ENCODE measurements around the gene C20orf144.

Gene C20orf144

DNA sequence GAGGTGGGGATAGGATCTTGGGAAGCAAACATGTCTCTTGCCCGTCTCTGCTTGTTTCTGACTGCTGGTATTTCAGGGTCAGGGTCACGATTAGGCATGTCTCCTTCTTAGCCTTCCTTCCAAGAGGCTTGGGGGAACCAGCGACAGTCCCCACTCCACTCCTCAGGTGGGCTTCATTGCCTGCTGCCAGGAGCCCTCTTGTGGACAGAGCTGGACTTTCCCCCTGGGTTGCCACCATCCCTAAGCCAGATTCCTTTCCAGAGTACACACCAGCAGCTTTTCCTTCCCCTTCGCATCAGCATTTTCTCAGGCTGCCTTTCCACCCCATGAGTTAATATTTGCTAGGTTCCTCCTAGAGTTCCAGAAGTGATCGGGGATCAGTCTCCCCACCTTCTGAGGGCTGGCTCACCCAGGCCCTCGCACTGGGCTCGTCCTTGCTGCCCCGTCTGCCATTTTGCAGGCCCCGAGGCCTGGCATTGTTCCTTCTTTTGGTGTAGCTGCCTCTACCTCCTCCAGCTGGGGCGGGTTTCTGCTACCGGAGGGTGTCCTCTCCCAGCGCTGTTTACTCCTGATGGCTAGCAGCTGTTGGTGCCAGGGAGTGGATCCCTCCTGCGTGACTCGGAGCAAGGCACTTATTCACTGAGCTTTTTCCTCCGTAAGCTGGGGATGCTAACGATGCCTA, 8.8 kb upstream of the C20orf144 start:
- H3K9me3 ChIP-seq (ENCODE audit: low read length) = no peaks in the 10 kb centered on the region
- H2AFZ ChIP-seq (ENCODE audit: low read depth, low read length) = no peak overlapping the region
- peaks cover 3% of the 10 kb centered on the region for H3K4me1 ChIP-seq (ENCODE audit: insufficient read depth, low read length)
- no peak overlapping the region for H3K4me3 ChIP-seq (ENCODE audit: low read length)
- peaks cover 3% of the 10 kb centered on the region for H3K36me3 ChIP-seq (ENCODE audit: insufficient read depth, low read length)
- no peaks in the 10 kb centered on the region for H3K27me3 ChIP-seq (ENCODE audit: insufficient read depth, low read length)

DNA sequence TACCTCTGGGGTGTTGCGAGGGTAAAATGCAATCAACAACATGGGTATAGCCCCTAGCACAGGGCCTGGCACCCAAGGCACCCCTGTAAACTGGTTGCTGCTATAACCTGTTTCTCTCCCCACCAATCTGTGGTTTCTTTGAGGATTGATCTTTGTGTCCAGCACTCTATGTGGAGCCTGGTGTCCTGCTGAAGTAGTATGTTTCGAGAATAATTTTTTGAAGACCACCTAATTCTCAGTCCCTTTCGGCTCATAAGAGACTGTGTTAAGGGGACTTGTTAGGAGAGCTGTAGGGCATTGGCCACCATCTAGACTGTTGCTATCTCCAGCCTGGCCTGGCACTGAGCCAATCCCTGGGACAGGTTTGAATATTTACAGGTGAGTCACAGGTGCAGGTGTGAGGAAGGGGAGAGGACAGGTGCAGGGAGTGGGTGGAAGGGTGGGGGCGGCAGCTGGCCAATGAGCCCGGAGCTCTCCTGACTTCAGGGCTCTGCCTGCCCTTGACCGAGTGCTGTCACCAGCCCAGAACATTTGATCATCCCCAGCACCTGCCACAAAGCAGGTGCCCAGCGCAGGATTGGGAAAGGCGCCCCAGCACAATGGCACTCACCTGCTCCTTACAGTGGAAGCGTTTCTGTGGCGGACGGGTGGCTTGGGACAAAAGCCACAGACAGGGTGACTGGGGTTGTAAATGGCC, 8.1 kb upstream of the C20orf144 start:
- no peak overlapping the region for H2AFZ ChIP-seq (ENCODE audit: low read depth, low read length)
- no peaks in the 10 kb centered on the region for H3K36me3 ChIP-seq (ENCODE audit: insufficient read depth, low read length)

DNA sequence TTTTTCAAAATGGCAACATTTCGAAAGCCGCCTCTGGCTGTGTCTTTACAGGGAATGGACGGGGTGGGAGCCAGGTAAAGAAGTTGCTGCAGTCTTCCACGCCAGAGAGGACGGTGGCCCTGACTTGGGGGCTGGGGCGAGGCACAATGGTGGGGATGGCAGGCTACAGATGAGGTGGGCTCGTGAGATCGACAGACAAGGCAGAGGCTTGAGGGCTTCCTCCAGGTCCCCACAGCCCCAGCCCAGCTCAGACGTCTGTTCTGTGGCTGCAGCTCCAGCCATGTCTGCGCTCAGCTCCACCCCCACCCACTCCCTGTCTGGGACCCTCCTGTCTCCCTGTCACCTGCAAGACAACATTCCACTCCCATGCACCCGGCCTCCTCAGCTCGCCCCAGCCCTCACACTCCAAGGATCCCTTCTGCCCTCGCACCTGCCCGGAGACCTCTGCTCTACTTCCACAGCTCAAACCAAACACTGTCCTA, 7.4 kb upstream of the C20orf144 start:
- H3K9me3 ChIP-seq (ENCODE audit: low read length) = no peaks in the 10 kb centered on the region
- H3K27me3 ChIP-seq (ENCODE audit: insufficient read depth, low read length) = no peaks in the 10 kb centered on the region
- H3K4me3 ChIP-seq (ENCODE audit: low read length) = no peak overlapping the region
- H3K36me3 ChIP-seq (ENCODE audit: insufficient read depth, low read length) = no peaks in the 10 kb centered on the region
- no peaks in the 10 kb centered on the region for H3K4me1 ChIP-seq (ENCODE audit: insufficient read depth, low read length)
- no peak overlapping the region for H2AFZ ChIP-seq (ENCODE audit: low read depth, low read length)

More for the DNA sequence above, 8.1 kb upstream of the C20orf144 start:
- Histone ChIP-seq H3K4me3 (ENCODE audit: low read length) (no peak overlapping the region), H3K4me1 (ENCODE audit: insufficient read depth, low read length) (no peaks in the 10 kb centered on the region), H3K27me3 (ENCODE audit: insufficient read depth, low read length) (no peaks in the 10 kb centered on the region), H3K9me3 (ENCODE audit: low read length) (no peaks in the 10 kb centered on the region)

DNA sequence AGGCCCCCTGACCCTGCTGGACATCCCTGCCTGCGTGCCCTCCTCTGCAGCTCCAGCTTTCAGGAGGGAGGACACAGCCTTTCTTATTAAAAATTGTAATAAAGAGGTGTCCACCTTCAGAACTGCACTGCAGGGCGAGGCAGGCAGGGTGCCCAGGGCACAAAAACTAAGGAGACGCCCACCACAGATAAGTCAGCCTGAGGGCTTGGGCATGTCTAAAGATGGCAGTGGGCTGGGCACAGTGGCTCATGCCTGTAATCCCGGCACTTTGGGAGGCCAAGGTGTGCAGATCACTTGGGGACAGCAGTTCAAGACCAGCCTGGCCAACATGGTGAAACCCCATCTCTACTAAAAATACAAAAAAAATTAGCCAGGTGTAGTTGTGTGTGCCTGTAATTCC, 7.0 kb upstream of the C20orf144 start:
- Histone ChIP-seq H3K36me3 (ENCODE audit: insufficient read depth, low read length) (no peaks in the 10 kb centered on the region), H3K27me3 (ENCODE audit: insufficient read depth, low read length) (no peaks in the 10 kb centered on the region), H3K9me3 (ENCODE audit: low read length) (no peaks in the 10 kb centered on the region), H2AFZ (ENCODE audit: low read depth, low read length) (no peak overlapping the region), H3K4me3 (ENCODE audit: low read length) (no peak overlapping the region), H3K4me1 (ENCODE audit: insufficient read depth, low read length) (no peaks in the 10 kb centered on the region)

DNA sequence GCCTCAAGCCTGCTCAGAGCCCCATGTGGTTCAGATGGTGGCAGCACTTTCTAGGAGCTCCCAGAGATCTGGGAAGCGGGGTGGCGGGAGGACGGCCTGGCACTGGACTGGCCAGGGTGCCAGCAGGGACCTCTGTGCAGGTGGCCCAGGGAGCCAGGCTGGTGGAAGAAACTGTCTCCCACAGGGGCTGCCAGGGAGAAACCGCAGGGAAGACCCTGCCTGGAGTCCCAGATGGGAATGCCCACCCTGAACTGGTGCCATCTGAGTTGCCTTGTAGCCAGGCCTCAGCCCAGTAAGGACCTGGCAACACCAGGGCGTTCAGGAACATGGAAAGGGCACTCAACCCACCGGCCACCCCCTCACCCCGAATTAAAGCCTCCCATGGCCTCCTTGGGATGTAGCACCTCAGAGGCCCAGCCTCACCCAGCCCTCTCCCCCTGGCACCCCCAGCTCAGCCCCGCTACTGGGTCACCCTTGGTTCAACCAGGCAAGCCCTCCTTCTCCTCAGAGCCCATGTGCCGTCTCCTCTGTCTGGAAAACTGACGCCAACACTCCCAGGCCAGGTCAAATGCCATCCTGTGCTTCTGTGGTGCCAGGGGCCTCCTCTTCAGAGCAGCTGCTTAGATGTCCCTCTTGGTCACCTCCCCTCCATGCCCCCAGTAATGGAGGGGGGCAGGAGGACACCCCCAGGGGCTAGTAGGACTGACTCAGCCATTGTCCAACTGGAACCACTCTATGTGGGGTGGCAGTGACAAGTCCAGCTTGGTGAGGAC, 5.9 kb upstream of the C20orf144 start:
- Histone ChIP-seq H3K36me3 (ENCODE audit: insufficient read depth, low read length) (no peaks in the 10 kb centered on the region), H3K27me3 (ENCODE audit: insufficient read depth, low read length) (no peaks in the 10 kb centered on the region), H2AFZ (ENCODE audit: low read depth, low read length) (no peak overlapping the region), H3K4me3 (ENCODE audit: low read length) (no peak overlapping the region), H3K4me1 (ENCODE audit: insufficient read depth, low read length) (no peaks in the 10 kb centered on the region), H3K9me3 (ENCODE audit: low read length) (no peaks in the 10 kb centered on the region)

DNA sequence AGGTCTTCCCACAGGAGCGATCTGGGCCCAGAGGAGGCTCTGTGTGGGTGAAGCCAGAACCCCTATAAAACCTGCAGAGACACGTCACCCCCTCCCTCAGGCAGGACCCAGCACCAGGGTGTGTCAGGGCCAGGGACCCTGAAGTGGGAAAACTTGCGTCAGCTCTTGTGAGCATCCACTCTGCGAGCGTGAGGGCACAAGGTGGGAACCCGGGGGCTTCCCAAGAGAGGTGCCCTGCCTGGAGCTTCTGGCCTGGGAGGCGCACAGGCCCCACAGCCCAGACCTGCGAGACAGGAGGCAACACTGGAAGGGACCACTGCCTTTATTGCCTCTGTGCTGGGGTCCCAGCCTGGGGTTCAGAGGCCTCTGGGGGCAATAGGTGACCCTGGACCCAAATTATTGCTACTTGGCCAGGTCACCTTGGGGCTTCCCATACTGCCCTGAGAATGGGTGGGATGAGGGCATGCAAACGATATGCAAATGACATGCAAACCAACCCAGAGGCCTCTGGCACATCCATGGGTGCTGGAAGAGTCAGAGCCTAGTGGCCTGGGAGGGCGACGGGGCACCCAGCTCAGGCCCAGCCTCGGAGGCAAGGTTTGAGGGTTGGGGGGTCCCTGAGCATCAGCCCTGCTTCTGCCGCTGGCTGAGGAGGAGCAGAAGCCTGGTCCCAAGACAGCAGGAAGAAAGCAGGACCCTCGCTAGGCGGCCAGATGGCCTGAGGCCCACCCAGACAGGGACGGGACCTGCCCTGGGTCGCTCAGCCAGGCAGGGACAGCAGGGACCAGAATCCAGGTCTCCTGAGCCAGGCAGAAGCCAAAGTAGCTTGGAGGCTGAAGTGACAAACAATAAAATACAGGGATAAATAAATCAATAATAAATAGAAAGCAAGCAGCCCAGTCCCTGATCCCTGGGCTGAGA, 5.1 kb upstream of the C20orf144 start:
- Histone ChIP-seq H2AFZ (ENCODE audit: low read depth, low read length) (no peak overlapping the region), H3K4me1 (ENCODE audit: insufficient read depth, low read length) (no peaks in the 10 kb centered on the region), H3K36me3 (ENCODE audit: insufficient read depth, low read length) (no peaks in the 10 kb centered on the region), H3K27me3 (ENCODE audit: insufficient read depth, low read length) (no peaks in the 10 kb centered on the region), H3K9me3 (ENCODE audit: low read length) (no peaks in the 10 kb centered on the region), H3K4me3 (ENCODE audit: low read length) (no peak overlapping the region)

DNA sequence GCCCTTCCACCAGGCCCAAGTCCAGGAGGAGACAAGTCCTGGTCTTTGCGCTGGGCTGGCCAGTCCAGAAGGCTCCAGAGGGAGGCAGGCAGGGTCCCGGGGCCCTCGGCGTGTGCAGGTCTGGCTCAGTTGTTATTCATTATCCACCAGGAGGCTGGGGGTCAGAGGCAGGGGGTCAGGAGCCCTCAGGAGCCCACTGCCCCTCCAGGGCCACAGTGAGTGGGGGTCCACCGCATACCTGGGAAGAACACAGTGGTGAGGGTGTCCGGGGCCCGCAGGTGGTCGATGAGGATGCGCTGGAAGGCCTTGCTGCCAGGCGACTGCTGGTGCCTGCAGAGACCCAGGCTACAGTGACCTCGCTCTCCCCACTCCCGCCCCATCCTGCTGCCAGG, 4.4 kb upstream of the C20orf144 start:
- H3K36me3 ChIP-seq (ENCODE audit: insufficient read depth, low read length) = no peaks in the 10 kb centered on the region
- no peaks in the 10 kb centered on the region for H3K9me3 ChIP-seq (ENCODE audit: low read length)
- H3K27me3 ChIP-seq (ENCODE audit: insufficient read depth, low read length) = no peaks in the 10 kb centered on the region
- H3K4me1 ChIP-seq (ENCODE audit: insufficient read depth, low read length) = peaks cover under 1% of the 10 kb centered on the region
- H2AFZ ChIP-seq (ENCODE audit: low read depth, low read length) = no peak overlapping the region
- no peak overlapping the region for H3K4me3 ChIP-seq (ENCODE audit: low read length)

DNA sequence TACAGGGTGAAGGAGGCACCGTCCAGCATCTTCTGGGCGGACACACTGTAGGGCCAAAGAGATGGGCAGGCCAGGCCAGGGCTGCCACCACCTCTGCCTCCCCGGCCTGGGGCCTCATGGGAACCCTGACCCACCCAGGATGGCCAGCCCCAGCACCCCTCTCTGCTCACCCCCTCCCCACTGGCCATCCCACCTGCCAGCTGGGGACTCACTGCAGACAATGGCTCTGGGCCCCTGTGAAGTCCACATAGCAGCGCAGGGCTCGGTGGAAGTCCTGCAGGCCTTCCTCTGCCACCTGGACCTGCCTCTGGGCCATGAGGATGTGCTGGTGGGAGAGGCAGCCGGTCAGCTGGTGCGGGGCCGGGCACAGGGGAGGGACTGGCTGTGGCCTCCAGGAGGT, 3.6 kb upstream of the C20orf144 start:
- Histone ChIP-seq H3K27me3 (ENCODE audit: insufficient read depth, low read length) (no peaks in the 10 kb centered on the region), H3K9me3 (ENCODE audit: low read length) (no peaks in the 10 kb centered on the region), H3K4me3 (ENCODE audit: low read length) (no peak overlapping the region), H2AFZ (ENCODE audit: low read depth, low read length) (no peak overlapping the region), H3K4me1 (ENCODE audit: insufficient read depth, low read length) (peaks cover 6% of the 10 kb centered on the region), H3K36me3 (ENCODE audit: insufficient read depth, low read length) (no peaks in the 10 kb centered on the region)

DNA sequence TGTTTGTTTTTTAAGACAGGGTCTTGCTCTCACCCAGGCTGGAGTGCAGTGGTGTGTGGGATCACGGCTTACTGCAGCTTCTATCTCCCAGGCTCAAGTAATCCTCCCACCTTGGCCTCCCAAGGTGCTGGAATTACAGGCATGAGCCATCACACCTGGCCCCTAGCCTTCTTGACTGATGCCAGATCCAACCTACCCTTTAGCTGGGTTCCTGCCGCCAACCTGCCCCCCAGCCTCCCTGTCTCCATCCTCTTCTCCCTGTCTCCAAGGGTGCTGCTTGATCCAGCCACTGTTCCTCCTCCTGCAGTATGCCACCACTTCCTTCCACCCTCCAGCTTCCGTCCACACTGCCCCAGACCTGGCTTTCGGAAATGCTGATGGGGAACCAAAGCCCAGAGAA, 3.2 kb upstream of the C20orf144 start:
- Histone ChIP-seq H3K36me3 (ENCODE audit: insufficient read depth, low read length) (no peaks in the 10 kb centered on the region), H3K27me3 (ENCODE audit: insufficient read depth, low read length) (no peaks in the 10 kb centered on the region), H3K9me3 (ENCODE audit: low read length) (no peaks in the 10 kb centered on the region), H3K4me3 (ENCODE audit: low read length) (no peak overlapping the region), H3K4me1 (ENCODE audit: insufficient read depth, low read length) (peaks cover 8% of the 10 kb centered on the region), H2AFZ (ENCODE audit: low read depth, low read length) (no peak overlapping the region)

DNA sequence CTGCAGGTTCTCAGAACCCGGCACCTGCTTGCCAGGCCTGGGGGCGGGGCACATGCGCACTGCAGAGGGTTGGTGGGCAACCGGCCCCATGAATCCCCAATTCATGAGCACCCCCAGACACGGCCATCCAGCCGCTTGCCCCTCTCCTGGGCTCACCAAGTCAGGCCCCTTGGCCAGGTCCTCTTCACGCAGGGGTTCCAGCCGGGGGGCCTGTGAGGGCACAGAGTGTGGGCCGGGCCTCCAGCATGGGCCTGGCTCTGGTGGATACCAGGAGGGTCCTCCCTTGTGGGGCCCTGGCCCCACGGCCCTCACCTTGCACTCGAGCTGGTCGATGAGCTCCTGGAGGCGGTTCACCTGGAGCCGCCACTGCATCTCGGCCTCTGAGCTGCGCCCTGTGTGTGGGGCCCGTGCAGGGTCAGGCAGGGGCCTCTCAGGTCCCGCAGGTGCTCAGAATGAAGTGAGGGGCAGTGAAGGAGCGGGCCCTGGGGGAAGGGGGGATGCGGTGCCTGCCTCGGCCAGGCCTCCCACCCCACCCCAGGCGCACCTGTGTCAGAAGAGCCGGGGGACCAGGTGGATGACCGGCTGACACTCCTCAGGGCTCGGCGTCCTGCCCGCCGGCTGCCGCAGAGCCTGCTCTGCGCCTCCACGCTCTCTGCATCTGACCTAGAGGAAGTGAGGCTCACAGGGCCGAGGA, 2.6 kb upstream of the C20orf144 start:
- no peak overlapping the region for H2AFZ ChIP-seq (ENCODE audit: low read depth, low read length)
- H3K27me3 ChIP-seq (ENCODE audit: insufficient read depth, low read length) = no peaks in the 10 kb centered on the region
- H3K4me1 ChIP-seq (ENCODE audit: insufficient read depth, low read length) = peaks cover 14% of the 10 kb centered on the region
- no peak overlapping the region for H3K4me3 ChIP-seq (ENCODE audit: low read length)
- no peaks in the 10 kb centered on the region for H3K36me3 ChIP-seq (ENCODE audit: insufficient read depth, low read length)
- H3K9me3 ChIP-seq (ENCODE audit: low read length) = no peaks in the 10 kb centered on the region

DNA sequence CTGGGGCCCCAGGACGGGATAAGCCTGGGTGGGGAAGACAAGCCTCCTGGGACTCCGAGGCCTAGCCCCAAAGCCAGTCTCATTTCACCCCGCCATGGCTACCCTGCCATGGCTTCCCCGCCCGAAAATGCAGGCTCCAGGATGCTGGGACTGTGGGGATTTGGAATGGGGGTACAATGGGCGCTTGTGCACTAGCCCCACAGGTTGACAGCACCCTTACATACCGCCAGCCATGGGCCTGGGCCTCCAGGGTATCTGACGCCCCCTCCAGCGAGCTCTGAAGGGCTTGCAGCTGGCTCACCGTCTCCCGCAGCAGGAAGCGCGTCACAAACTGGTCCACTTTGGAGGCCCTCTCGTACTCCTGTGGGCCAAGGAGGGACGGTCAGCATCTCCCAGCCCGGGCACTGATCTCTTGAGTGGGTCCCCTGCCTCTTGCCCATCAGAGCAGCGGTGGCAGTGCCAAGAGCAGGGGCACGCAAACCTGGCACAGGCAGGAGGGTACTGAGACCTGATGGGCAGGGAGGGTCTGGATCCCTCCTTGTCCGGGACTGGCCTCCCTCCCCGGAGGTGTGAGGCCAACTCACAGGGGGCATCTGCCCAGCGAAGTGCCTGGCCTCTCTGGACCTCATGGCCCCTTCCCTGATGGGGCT, 2.0 kb upstream of the C20orf144 start:
- Histone ChIP-seq H2AFZ (ENCODE audit: low read depth, low read length) (no peak overlapping the region), H3K36me3 (ENCODE audit: insufficient read depth, low read length) (no peaks in the 10 kb centered on the region), H3K4me1 (ENCODE audit: insufficient read depth, low read length) (peaks cover 15% of the 10 kb centered on the region), H3K27me3 (ENCODE audit: insufficient read depth, low read length) (no peaks in the 10 kb centered on the region), H3K4me3 (ENCODE audit: low read length) (no peak overlapping the region), H3K9me3 (ENCODE audit: low read length) (no peaks in the 10 kb centered on the region)

DNA sequence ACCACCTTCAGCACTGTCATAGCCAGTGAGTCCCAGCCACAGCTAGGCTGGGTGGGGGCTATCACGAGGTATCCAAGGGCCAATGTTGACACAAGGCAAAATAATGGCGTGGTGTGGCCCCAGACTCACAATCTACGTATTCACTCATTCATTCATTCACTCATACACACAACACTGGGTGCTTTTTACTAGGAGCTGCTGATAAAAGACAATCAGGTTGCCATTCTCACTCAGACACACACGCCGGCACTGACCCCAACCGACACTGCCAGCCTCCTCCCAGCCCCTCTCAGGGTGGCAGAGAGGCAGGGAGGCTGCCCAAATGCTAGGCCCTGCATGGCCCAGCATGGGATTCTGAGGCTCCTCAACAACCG, 1.5 kb upstream of the C20orf144 start:
- H3K4me1 ChIP-seq (ENCODE audit: insufficient read depth, low read length) = peaks cover 15% of the 10 kb centered on the region
- H3K9me3 ChIP-seq (ENCODE audit: low read length) = no peaks in the 10 kb centered on the region
- H3K36me3 ChIP-seq (ENCODE audit: insufficient read depth, low read length) = no peaks in the 10 kb centered on the region
- no peak overlapping the region for H3K4me3 ChIP-seq (ENCODE audit: low read length)
- H3K27me3 ChIP-seq (ENCODE audit: insufficient read depth, low read length) = no peaks in the 10 kb centered on the region
- no peak overlapping the region for H2AFZ ChIP-seq (ENCODE audit: low read depth, low read length)
